Left kidney (tissue), 2 donors: ENCODE measurements around the gene SFMBT2. TPM values are rescaled to one million over a fixed set of nuclear protein-coding genes. Genes with fewer than 3 reads are reported as not detected.
A peak's percentile ranks its signal among the peaks of the same experiment; 100 is the strongest.

Source experiments
- DNase-seq: peaks from one replicate; pipeline ENCODE4 v3.0.0-alpha.2; 2013
- polyA plus RNA-seq: library from polyadenylated mRNA; unstranded; fragments of 120-200 nt; gene quantifications from one replicate; pipeline ENCODE4 v1.2.1, GENCODE V29; 2013; ENCODE audit not compliant: insufficient read length

Gene SFMBT2
- polyA plus RNA-seq, 1 donor: 9.3 TPM

DNA sequence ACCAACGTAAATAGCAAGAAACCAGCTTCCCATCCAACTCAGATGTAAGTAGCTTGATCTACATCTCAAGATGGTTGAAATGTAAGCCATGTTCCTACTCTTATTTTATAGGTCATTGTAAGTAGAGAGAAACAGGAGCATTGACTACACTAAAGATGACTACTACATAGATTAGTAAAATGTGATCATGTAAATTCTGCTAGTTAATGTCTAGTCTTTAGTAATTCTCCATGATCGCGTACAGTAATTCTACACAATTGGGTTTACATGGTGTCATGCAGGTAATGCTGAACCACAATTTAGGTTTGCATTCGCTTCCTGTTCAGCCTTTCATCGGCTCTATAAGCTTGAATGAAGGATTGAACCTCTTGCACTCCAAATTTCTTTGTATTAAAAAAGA, 14.9 kb upstream of the SFMBT2 start:
- no peak for DNase-seq

DNA sequence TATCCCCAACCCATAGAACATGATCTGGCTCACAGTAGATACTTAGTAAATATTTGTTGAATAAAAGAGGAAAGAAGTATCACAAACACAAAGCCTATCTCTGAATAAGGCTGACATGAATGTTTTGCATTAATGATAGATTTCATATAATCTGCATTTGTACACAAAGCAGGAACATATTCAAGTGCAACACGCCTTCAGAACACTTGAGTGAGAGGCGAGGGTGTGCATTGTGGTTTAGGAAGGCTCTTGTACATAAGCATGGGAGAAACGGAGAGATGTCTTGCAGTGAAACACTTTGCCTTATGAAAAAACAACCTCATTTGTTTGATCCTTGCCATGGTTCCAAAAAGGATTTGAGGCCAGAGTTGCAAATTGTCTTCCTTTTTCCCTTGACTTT, 14.1 kb upstream of the SFMBT2 start:
- no peak for DNase-seq

DNA sequence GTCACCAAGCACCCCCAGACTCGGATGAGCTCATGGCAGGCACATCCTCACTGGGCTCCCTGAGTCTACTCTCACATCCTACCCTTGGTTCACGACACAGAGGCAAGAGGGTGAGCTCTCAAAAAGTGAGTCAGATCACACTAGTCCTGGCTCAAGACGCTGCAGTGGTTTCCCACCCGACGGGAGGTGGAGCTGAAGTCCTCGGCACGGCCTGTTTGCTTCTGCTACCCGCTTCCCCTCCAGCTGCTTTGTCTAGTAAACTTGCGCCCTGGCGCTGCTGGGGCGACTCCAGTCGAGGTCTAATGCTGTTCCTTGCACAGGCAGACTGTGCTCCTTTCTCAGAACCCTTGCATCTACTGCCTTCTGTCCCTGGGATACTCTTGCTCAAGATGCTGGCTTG, 13.5 kb upstream of the SFMBT2 start:
- DNase-seq: no peak

DNA sequence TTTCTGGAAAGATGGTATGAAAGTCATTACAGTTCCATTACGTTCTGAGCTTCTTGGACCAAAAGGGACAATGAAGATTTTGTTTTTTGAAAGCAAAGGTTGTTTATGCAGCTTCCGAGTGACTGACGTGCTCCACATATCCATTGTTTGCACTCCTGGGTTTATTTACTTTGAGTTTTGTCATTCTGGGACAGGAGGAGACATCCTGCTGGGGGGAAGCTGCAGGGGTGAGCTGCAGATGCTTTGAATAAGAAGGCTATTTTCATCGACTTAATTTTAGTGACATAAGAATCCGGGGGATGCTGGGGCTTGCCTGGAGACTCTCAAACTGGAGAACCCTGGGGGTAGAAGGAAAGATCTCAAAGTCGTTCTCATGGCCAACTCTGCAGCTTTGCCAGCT, 12.7 kb upstream of the SFMBT2 start:
- DNase-seq: no peak

DNA sequence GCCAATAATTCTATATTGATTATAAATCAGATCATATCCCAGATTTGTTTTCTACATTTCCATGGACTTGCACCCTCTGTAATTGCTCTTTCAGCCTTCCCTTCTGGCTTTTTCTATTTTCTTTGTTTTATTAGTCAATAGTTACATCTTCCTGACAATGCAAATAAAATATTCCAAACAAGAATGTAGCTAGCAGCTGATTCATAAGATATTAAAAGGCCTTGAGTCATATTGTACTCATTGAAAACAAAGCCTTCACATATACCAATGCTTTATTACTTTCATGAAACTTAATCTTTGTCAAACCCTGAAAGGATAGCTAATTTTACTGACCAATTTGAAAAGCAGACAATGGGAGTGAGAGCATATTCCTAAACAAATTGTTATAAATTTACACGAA, 10.7 kb upstream of the SFMBT2 start:
- no peak for DNase-seq

DNA sequence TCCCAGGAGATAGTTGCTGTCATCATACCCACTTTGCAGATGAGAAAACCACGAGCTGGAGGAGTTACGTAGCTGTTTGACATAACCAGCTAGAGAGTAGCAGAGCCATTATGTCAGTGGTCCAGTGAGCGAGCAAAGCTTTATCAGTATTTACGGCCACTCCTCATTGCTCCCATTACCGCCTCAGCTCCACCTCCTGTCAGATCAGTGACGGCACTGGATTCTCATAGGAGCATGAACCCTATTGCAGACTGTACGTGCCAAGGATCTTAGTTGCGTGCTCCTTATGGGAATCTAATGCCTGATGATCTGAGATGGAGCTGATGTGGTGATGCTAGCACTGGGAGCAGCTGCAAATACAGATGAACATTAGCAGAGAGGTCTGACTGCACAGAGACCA, 9.2 kb upstream of the SFMBT2 start:
- DNase-seq: no peak

DNA sequence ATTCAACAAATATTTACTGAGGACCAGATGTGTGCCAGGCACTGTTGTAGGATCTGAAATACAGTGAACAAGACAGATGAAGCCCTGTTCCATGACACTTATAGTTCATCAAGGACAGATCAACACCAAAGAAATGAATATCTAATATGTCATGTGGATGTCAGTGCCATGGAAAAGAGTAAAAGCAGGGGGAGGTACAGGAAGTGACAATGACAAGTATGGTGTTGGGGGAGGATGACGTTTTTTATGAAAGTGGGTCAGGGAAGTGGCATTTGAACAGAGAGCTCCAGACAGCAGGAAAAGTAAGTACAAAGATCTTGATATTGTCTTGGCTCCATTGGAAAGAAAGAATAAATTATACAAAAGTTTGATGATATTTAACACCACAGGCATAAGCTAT, 7.0 kb upstream of the SFMBT2 start:
- no peak for DNase-seq

DNA sequence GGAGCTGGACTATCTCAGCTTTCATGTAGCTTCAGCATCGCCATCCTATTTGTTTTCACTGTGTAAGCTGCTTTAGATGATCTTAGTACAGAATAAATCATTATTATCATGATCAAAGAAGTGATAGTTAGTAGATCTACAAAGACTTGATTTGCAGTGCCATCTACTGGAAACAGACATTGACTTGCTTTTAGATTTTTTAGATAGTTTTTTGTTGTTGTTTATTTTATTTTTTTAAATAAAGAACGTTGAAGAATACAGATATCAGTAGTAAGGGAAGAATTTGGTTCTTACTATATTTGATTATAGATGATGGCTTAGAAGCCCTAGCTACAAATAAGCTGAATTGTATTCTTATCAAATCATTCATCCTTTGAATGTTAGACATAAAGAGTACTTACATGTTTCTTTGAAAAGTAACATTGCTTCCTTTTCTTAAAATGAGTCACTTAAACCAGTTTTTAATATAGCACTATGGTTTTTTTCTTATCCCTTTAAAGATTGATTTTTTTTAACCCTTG, 6.3 kb upstream of the SFMBT2 start:
- peak; percentile 42 for DNase-seq

DNA sequence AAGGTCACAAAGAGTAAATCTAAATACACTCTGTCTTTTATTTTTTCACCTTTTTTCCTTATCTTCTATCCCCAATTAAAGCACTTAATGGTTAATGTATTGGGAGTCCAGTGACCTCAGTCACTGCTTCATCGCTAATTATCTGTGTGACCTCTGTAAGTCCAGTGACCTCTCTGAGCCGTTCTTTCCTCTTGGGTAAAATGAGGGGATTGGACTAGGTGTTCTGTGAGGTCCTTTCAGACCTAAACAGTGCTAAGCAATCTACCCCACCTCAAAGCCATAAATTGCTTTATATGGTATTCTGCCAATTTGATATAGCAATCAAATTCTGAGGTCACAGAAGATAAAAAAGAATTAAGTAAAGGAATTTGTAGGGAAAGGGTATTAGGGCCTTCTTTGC, 3.9 kb upstream of the SFMBT2 start:
- DNase-seq: no peak

DNA sequence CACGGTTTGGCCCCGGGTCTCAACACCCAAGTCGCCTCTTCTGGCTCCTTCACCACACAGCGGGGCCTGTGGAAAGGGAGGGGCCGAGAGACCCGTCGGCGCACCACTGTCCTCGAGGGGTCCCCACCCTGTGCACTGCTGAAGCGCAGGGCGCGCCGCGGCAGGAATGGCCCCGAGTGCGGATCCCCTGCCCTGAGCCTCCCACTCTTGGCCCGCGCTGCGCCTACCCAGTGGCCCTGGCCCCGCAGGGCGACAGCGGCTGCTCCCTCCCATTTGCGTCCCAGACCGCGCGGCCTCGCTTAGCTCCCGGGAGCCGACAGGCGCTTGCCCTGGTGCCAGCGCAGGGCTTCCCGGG, 2.1 kb upstream of the SFMBT2 start:
- DNase-seq: no peak

DNA sequence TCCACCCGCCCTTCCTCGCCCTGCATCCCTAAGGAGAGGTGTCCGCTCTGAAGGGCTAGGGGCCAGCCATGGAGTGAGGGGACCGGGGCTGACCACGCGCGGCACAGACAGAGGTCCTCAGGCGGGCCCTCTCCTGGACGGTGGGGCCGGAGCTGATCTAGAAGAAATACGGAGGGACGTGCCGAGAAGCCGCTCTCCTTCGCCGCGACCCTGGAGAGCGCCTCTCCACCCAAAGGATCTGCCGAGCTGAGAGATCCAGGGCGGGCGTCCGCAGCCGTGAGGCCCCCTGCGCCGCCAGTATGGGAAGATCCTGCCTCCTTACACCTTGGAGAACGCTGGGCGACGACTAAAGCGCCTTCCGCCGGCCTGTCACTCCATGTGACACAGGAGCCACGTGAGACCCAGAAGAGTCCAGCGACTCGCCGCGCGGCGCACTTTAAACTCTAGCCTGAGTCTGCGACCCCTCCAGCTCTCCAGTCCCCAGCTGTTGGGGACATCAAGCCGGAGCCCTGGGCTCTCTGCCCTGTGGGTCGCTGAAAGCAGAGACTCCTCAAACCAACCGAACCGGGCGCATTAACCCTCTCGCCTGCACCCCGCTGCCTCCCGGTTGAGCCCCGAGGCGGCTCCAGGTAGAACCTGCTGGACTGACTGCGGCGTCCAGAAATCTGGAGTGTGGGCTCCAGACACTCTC, 1.5 kb upstream of the SFMBT2 start:
- DNase-seq: peak; percentile 58

DNA sequence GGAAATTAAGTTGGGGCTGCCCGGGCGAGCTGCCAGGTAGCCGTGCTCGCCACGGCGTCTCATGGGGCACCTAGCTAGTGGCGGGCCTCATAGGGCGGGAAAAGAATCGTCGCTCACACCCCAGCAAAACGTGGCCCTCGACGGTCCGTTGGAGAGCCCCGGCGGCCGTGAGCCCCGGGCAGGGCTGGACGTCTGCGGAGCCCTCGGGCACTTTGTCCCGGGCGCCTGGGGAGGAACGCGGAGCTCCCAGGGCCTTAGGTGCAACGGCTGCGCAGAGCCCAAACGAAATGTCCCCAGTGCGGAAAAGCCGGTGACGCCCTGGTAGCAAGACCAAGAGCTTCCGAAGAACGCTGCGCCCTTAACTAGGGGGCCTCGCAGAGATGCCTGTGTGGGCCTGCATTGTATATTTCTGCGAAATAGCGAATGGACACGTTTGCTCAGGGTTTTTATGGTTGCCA, 866 bp upstream of the SFMBT2 start:
- no peak for DNase-seq

DNA sequence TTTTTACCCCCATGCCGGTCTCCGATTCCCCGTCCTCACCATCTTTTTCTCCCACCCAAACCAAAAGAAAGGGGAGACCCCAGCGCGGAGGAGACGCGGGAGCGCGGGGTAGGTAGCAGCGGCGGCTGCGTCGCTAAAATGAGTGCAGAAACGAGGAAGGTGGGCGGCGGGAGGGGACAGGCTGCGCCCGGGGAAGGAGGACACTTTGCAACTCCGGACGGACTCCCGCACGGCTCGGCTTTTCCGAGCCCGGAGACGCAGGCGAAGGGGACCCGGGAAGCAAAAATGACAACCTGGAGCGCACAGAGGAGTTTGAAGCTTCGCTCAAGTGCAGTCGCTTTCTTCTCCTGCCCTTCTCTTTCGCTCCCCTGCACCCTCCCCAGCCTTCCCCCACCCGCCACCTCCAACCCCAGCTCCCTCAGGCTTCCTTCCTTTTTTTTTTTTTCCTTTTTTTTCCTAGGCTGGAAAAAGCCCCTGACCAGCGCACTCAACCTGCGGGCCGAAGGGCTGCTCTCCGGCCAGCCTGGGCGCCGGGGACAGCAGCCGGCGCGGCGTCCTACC, 453 bp downstream of the SFMBT2 start:
- DNase-seq: peak; percentile 25

DNA sequence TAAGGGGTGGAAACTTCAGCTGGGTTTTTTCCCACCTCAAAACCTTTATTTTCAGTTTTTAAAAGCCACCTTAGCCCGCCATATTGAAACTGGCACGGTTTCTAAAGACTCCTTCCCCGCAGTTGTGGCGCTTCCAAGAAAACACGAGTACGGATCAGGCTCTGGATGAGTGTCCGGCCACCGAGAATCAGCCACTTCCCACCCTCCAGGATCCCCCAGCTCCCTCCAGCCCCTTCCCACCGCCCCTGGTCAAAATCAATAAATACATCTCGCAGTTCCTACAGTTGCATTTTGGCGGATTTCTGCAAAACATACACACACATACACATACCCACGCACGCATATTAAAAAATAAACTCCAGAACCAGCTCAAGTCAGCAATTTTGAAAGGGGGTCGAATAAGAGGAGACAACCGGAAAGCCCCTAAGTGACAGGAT, 1.1 kb downstream of the SFMBT2 start:
- DNase-seq: no peak

DNA sequence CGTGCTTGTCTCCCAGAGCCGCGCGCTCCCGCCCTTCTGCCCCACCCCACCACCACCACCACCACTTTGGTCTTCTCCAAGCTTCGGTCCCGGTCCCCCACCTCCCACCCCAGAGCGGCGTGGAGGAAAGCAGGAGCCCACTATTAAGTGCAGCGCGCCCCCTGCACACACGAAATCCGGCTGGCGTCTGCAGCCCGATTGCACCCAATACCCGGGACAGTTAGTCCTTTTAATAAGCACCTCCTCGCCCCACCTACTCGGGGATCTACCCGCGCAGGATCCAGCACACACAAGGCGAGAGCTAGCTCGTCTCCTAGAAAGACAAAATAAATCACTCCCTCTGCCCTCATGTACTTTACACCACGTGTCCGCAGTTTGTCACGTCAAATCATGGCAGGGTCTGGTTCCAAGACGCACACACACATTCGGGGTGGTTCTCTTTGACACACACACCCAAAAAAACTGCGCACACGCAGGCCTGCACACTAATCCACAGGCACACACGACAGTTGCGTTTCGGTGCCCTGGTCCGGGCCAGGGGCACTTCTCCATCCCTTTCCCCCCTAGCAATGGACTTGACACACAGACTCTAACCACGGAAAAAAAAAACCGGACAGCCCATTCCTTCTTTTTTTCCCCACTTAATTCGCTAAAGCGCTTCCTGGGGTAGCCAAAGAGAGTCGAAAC, 1.6 kb downstream of the SFMBT2 start:
- DNase-seq: peak; percentile 25

DNA sequence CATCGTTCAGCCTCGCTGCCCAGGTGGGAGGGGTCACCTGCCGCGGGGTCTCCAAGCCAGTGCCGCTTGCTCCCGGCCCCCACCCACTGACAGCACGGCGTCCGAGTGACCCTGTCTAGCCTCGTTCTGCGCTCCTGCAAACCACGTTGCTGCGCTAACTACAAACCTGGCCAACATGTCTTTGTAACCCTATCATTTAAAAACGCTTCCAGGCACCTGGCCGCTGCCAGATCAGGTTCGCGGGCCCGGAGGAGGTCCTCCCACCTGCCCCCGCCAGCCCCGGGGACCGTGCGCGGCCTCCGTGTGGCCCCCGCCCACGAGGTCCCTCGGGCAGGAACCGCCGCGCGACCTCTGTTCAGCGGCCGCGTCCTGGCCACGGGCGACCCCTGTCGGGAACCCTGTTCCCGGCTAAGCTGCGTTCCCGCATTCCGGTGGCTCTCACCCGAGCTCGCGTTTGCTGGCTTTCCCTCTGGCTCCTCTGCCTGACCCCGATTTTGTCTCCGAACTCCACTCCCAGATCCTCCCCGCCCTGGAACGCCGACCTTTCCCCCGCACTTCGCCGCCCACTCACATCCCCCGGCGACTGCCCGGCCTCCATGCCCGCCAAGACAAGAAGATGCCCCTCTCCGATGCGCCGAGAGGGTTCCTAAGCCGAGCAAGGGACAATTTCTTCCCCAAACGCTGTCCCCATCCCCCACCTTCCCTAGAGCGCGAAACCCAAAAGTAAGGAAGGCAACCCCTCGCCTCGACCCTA, 2.4 kb downstream of the SFMBT2 start:
- DNase-seq: peak; percentile 49

DNA sequence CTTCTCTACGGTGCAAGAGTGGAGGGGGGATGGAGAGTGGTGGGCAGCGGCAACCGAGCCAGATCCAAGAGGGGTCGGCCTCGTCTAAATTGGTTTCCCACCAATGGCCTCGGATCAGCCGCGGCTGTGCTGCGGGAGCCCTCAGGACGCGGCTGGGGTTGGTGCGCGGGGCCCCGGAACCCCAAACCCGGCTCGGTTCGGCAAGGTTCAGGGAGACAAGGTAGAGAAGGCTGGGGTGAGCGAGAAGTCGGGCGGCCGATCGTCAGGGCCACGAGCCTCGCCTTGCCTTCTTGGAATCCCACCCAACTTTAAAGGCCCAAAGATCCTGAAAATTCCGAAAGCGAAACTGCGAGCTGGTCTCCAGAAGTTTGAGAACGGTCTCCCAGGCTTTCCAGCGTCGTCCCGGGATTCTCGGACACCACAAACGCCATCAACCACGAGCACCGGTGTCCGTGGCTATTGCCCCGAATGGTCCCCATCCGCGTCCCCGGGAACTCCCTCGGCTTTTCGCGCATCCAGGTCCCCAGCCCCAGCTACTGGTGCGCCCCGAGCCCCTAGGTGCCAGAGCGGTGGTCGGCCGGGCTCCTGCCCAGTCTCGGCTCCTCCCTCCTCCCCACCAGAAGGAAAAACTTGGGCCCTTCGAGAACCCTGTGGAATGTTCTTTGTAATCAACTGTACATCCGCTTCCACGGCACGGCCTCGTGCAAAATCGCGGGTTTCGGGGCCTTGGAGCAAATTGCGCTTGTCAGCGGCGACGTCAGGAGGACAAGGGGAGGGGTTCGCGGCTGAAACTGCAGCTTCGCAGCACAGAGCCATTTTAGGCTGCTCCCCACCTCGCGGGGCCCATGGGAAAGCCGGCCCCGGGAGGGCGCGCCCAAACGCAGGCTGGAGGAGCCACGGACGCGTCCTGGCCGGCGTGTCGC, 3.2 kb downstream of the SFMBT2 start:
- DNase-seq: peak; percentile 39

DNA sequence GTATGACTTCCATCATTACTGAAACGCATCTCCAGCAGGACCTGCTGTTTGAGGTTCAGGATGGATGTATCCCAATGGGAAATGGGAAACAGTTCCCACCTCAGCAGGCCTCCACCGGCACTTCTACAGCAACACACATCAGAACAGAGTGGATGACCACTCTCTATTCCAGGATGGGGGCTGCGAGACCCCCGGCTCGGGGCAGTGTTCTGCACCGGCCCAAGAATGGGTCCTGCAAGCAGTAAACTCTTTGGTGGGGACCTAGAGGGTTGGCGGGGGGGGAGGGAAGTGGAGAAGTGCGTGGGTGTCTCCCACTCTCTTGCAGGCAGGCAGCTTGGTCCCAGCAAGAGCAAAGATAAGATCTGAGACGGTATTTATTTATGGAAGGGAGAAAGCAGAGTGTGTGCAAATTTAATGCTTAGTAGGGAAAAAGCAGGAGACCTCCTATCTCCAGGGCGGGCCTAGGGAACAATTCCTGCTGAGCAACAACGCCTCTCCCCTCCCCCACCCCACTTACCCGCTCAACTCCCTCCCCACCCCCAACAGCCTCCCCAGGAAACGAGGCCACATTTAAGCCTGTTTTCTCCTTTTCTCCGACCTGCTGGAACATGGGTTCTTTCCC, 4.0 kb downstream of the SFMBT2 start:
- DNase-seq: no peak

DNA sequence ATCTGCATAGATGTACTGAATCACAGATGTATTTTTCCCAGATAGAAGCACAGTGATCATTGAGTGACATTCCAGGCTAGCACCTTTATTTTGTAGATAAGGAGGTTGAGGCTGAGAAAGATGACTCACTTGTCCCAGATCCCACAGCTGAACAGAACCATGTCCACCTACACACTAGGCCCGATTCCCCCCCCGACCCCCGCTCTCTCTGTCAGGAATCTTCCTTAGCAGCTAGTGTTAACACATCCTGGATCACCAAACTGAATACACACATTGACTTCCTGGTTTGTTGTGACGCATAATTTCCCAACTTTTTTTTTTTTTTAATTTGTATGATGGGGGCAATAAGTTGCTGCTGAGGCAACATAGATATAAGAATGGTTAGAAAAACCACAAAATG, 5.2 kb downstream of the SFMBT2 start:
- DNase-seq: no peak

DNA sequence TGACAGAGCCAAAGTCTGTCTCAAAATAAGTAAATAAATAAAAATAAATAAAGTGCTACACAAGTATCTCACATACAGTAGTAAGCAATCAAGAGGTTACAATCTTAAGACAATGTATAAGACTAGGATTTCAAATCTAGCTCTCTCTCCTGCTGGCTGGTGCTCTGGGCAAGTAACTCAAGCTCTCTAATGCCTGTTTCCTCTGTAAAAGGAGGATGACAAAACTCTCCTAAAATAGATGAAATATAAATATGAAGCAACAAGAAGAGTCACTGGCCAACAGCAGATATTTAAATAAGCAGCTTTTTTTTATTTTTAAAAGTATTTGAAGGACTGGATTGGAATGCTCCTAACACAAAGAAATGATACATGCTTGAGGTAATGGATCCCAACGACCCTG, 7.2 kb downstream of the SFMBT2 start:
- no peak for DNase-seq

DNA sequence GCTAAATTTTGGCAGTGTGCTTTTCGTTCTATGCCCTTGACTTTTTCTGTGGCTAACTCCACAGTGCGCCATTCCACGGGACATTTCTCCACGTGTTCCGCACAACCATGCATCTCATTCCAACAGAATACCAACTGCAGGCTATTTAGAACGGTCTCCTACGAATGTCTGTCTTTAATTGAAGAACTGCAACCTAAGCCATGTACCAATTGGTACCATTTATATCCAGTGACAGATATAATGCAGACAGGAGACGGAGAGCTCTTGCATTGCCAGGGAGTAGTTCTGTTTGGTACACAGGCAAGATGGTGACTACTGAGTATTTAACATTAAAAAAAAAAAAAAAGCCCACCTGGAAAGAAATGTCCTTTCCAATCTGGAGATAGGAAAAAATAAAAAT, 9.1 kb downstream of the SFMBT2 start:
- DNase-seq: no peak
